22Rv1 (cell line): ENCODE data around the gene P2RX3.

Experiments used
- CTCF ChIP-seq: fragments of 450-650 bp; IDR thresholded peaks from 2 replicates; pipeline ENCODE4 v1.5.1; 2017; ENCODE audit warnings: mild to moderate bottlenecking
- ZFX ChIP-seq: fragments of 450-650 bp; IDR thresholded peaks from 2 replicates; pipeline ENCODE4 v1.6.1; 2017; ENCODE audit warnings: antibody characterized with exemption, borderline replicate concordance

GRCh38 chr11:57406337-57406904, 68.3 kb downstream of the P2RX3 start:
- TF ChIP-seq CTCF = no peak
- TF ChIP-seq ZFX = no peak
